Gastrocnemius medialis (tissue), 4 donors: ENCODE data around the gene ERAL1. TPM values are rescaled to one million over a fixed set of nuclear protein-coding genes. Genes with fewer than 3 reads are reported as not detected.
"Not testable (repeated sequence)": the region's sequence is repeated elsewhere in the genome, so short reads cannot be mapped to it uniquely, and the experiment has no call there.

Experiments used
- ATAC-seq, 2 donors: fragments of 150-250 bp; one replicate each; pipeline ENCODE4 v1.9.1; 2016
- DNase-seq, 2 donors: peaks; one replicate each; pipeline ENCODE4 v3.0.0-alpha.2; 2019
- H3K27ac ChIP-seq, 4 donors: fragments of 200-600 bp; sonication (generic); 1 replicate in 1 of 4; 2 replicates in 3 of 4; pipeline ENCODE4 v1.5.1; 2016 to 2018; ENCODE audit warnings: mild to moderate bottlenecking in 2 of 4, moderate library complexity in 1 of 4
- H3K27me3 ChIP-seq, 3 donors: fragments of 200-600 bp; sonication (generic) in 2 of 3; 1 replicate in 1 of 3; 2 replicates in 2 of 3; pipeline versions ENCODE4 v1.5.1 to v1.6.0; 2016 to 2019; ENCODE audit warnings: mild to moderate bottlenecking in 1 of 3, moderate library complexity in 1 of 3
- H3K36me3 ChIP-seq, 2 donors: fragments of 200-600 bp; sonication (generic) in 1 of 2; one replicate each; pipeline ENCODE4 v1.5.1; 2017 to 2018
- H3K4me1 ChIP-seq, 2 donors: fragments of 200-600 bp; sonication (generic) in 1 of 2; one replicate each; pipeline ENCODE4 v1.5.1; 2016 to 2017; ENCODE audit warnings: mild to moderate bottlenecking in 2 of 2
- H3K4me3 ChIP-seq, 4 donors: fragments of 200-600 bp; sonication (generic) in 3 of 4; 1 replicate in 1 of 4; 2 replicates in 3 of 4; pipeline ENCODE4 v1.5.1; 2016 to 2019; ENCODE audit warnings: mild to moderate bottlenecking in 2 of 4
- H3K9me3 ChIP-seq, 3 donors: fragments of 200-600 bp; sonication (generic) in 2 of 3; 1 replicate in 1 of 3; 2 replicates in 2 of 3; pipeline ENCODE4 v1.5.1; 2016 to 2019
- CTCF ChIP-seq, 5 experiments: fragments of 450-650 bp in 3 of 5; fragments of 200-600 bp in 2 of 5; sonication (generic) in 2 of 5; IDR thresholded peaks in 4 of 5; conservative IDR thresholded peaks in 1 of 5; 1 replicate in 4 of 5; 2 replicates in 1 of 5; pipeline ENCODE4 v1.5.1; 2016 to 2019; ENCODE audit warnings: antibody characterized with exemption in 5 of 5, mild to moderate bottlenecking in 3 of 5, moderate library complexity in 3 of 5
- POLR2A ChIP-seq, 2 donors: fragments of 450-650 bp; IDR thresholded peaks; one replicate each; pipeline ENCODE4 v1.6.1; 2017; ENCODE audit warnings: antibody characterized with exemption in 2 of 2, mild to moderate bottlenecking in 2 of 2, moderate library complexity in 2 of 2
- in situ Hi-C, 4 donors: fragments of 200-750 bp; cut with MboI; loops; one replicate each; pipeline versions ENCODE4 v1.15.0 to v1.8.0; 2017; ENCODE audit warnings: low sequenced_read_pairs in 4 of 4
- intact Hi-C: fragments of 100-400 bp; cut with DNase I; formaldehyde crosslinking; loops from one replicate; pipeline ENCODE4 v1.15.1; 2023; ENCODE audit warnings: low total_unique reads
- total RNA-seq, 4 donors: library from RNA; depleted of rRNA; stranded (reverse); fragments of >200 nt; gene quantifications; one replicate each; pipeline versions ENCODE4 v1.1.0 to v1.2.3, GENCODE V29; 2016

Gene ERAL1
- total RNA-seq, 4 donors from 2014 or later = 35.1 to 69.2 (median 64.1) TPM

GRCh38 chr17:28892024-28892423 lies 37.2 kb downstream of the ERAL1 start:
- ATAC-seq (no peak), DNase-seq (no peak)
- H3K36me3 ChIP-seq = no peaks in the 10 kb centered on the region
- H3K4me3 ChIP-seq = no peak overlapping the region
- peaks cover 24 to 27% of the 10 kb centered on the region in 2 donors for H3K4me1 ChIP-seq
- in situ Hi-C loops (loop anchor here in 1 of 4 donors (10.0 kb wide), 1 partner anchor 127 kb away; no protein-coding TSS in a partner anchor), intact Hi-C loops (no loop called here)
- H3K27me3 ChIP-seq = no peaks in the 10 kb centered on the region
- H3K9me3 ChIP-seq = no peaks in the 10 kb centered on the region
- no peak for TF ChIP-seq POLR2A (IDR thresholded peaks at IDR 0.05)
- TF ChIP-seq CTCF (IDR thresholded peaks at IDR 0.05 in 4 of 5, conservative IDR thresholded peaks at IDR 0.05 in 1 of 5) = no peak
- H3K27ac ChIP-seq = no peak overlapping the region

GRCh38 chr17:28893248-28894183 lies 38.7 kb downstream of the ERAL1 start:
- H3K4me3 ChIP-seq, H3K9me3 ChIP-seq, H3K36me3 ChIP-seq, ATAC-seq, DNase-seq, H3K27me3 ChIP-seq, intact Hi-C loops: not testable (repeated sequence)
- Histone ChIP-seq H3K27ac (peak overlapping the region; percentile 33 to 60 (median 52)), H3K4me1 (peaks cover 32 to 33% of the 10 kb centered on the region in 2 donors)
- in situ Hi-C loops = loop anchor here in 1 of 4 donors (10.0 kb wide), 1 partner anchor 129 kb away; no protein-coding TSS in a partner anchor

DNA sequence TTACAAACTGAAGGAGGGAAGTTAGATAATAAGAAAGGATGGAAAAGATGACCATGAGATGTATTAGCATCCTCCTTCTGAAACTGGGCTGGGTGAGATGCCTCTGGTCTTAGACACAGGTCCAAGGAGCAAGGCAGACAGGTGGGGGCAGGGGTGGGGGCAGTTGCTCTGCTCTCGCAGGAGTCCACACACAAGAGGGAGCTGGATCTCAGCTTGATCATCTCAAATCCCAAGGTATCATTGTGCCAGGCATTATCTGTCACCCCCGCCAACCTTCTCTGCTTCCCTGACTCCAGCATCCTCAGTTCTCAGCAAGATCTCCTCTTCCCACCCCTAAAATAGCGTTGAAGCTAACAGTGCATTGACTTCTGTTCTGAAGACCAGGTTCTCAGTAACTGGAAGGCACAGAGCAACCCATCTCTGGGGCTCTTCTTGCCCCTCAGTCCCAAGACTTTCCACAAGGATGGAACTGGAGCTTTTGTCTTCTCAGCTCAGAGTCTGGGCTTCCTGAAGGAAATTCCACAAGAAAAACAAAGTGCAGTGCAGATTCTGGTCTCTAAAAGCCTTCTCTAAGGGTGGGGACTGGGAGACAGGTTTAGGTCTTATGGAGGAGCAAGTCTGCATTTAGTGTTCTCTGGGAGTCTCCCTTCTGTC lies 41.1 kb downstream of the ERAL1 start:
- Histone ChIP-seq H3K4me1 (peaks cover 33% of the 10 kb centered on the region in 2 donors), H3K36me3 (no peaks in the 10 kb centered on the region), H3K9me3 (no peaks in the 10 kb centered on the region), H3K27me3 (no peaks in the 10 kb centered on the region), H3K4me3 (peak overlapping the region in 2 of 4 donors; percentile 70 to 92), H3K27ac (peak overlapping the region; percentile 82 to 89 (median 85))
- in situ Hi-C loops = loop anchor here in 1 of 4 donors (10.0 kb wide), 1 partner anchor 131 kb away; no protein-coding TSS in a partner anchor
- TF ChIP-seq CTCF (IDR thresholded peaks at IDR 0.05 in 4 of 5, conservative IDR thresholded peaks at IDR 0.05 in 1 of 5) (no peak), POLR2A (IDR thresholded peaks at IDR 0.05) (no peak)
- DNase-seq (no peak), ATAC-seq (no peak)
- intact Hi-C loops = loop anchor here (5.0 kb wide), 3 partner anchors 39 to 169 kb away; partner anchors contain the start of genes ERAL1, NEK8 and TLCD1

DNA sequence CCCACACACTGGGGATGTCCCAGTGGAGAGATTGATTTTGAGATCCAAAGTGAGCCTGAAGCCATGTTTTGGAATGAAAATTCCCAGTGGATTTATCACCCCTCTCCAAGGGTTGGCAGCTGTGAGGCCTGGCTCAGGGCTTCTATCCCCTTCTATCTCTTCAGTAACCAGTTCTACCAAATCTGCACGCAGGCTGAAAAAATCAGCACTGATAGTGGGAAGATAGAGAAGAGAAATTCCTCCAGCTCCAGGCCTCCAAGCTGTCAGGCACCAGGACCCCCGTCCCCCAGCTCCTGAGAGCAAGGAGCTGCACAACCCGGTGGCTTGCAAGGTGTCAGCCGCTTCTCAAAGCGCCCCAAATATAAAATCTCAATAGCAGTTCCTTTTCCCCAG lies 41.7 kb downstream of the ERAL1 start:
- in situ Hi-C loops = loop anchor here in 1 of 4 donors (10.0 kb wide), 1 partner anchor 132 kb away; no protein-coding TSS in a partner anchor
- Histone ChIP-seq H3K27ac (peak overlapping the region; percentile 82 to 89 (median 85)), H3K4me1 (peaks cover 27 to 29% of the 10 kb centered on the region in 2 donors), H3K27me3 (no peaks in the 10 kb centered on the region), H3K4me3 (peak overlapping the region; percentile 70 to 92 (median 84)), H3K36me3 (no peaks in the 10 kb centered on the region), H3K9me3 (no peaks in the 10 kb centered on the region)
- no peak for ATAC-seq
- no peak for DNase-seq
- intact Hi-C loops = loop anchor here (5.0 kb wide), 3 partner anchors 39 to 169 kb away; partner anchors contain the start of genes ERAL1, NEK8 and TLCD1
- TF ChIP-seq POLR2A (IDR thresholded peaks at IDR 0.05) = no peak
- no peak for TF ChIP-seq CTCF (IDR thresholded peaks at IDR 0.05 in 4 of 5, conservative IDR thresholded peaks at IDR 0.05 in 1 of 5)
